Liver (tissue), 9 donors: ENCODE results near the gene LRP1-AS. TPM values are rescaled to one million over a fixed set of nuclear protein-coding genes. Genes with fewer than 3 reads are reported as not detected.
A peak's percentile ranks its signal among the peaks of the same experiment; 100 is the strongest.

Experiments
- DNase-seq: peaks from one replicate; pipeline ENCODE4 v3.0.0-alpha.2; 2017; ENCODE audit warnings: low spot score
- H3K27ac ChIP-seq, 2 donors: one replicate each; pipeline ENCODE4 v1.7.0; 2013; ENCODE audit warnings: inconsistent platforms in 2 of 2, low read length in 2 of 2, control low read depth in 1 of 2, low read depth in 1 of 2, mild to moderate bottlenecking in 1 of 2
- H3K27me3 ChIP-seq, 4 donors: one replicate each; pipeline versions ENCODE4 v1.6.1 to v1.7.0; 2013; ENCODE audit warnings: low read length in 3 of 4, inconsistent platforms in 1 of 4, mild to moderate bottlenecking in 1 of 4, moderate library complexity in 1 of 4; ENCODE audit not compliant: control insufficient read depth in 4 of 4, insufficient read depth in 4 of 4
- H3K36me3 ChIP-seq, 4 donors: one replicate each; pipeline versions ENCODE4 v1.6.1 to v1.7.0; 2013; ENCODE audit warnings: low read length in 3 of 4, mild to moderate bottlenecking in 3 of 4, low read depth in 1 of 4, moderate library complexity in 1 of 4; ENCODE audit not compliant: control insufficient read depth in 4 of 4, insufficient read depth in 3 of 4
- H3K4me1 ChIP-seq, 4 donors: one replicate each; pipeline versions ENCODE4 v1.6.1 to v1.7.0; 2013; ENCODE audit warnings: low read length in 3 of 4, mild to moderate bottlenecking in 3 of 4, moderate library complexity in 1 of 4; ENCODE audit not compliant: control insufficient read depth in 4 of 4, insufficient read depth in 4 of 4
- H3K4me3 ChIP-seq, 3 donors: one replicate each; pipeline versions ENCODE4 v1.6.1 to v1.7.0; 2013; ENCODE audit warnings: low read length in 3 of 3, control low read depth in 1 of 3, low read depth in 1 of 3, mild to moderate bottlenecking in 1 of 3
- H3K9ac ChIP-seq, 2 donors: one replicate each; pipeline ENCODE4 v1.7.0; 2013; ENCODE audit warnings: low read length in 2 of 2, mild to moderate bottlenecking in 2 of 2, moderate library complexity in 2 of 2, control low read depth in 1 of 2, low read depth in 1 of 2
- H3K9me3 ChIP-seq, 4 donors: one replicate each; pipeline versions ENCODE4 v1.6.1 to v1.7.0; 2013; ENCODE audit warnings: low read length in 3 of 4; ENCODE audit not compliant: control insufficient read depth in 4 of 4
- ATF3 ChIP-seq: IDR thresholded peaks from 2 replicates; pipeline ENCODE4 v1.6.1; 2016; ENCODE audit warnings: antibody characterized with exemption
- CTCF ChIP-seq: fragments of 150-350 bp; IDR thresholded peaks from 2 replicates; pipeline ENCODE4 v1.5.1; 2017; ENCODE audit warnings: improper control_type of control experiment, low read depth, low read length; ENCODE audit not compliant: missing input control
- EGR1 ChIP-seq, 2 donors: IDR thresholded peaks; 2 replicates each; pipeline ENCODE4 v1.6.1; 2016 to 2018; ENCODE audit warnings: antibody characterized with exemption in 2 of 2, low read depth in 2 of 2
- FOXA1 ChIP-seq: IDR thresholded peaks from 2 replicates; pipeline ENCODE4 v1.6.1; 2016; ENCODE audit warnings: antibody characterized with exemption
- FOXA2 ChIP-seq: IDR thresholded peaks from 2 replicates; pipeline ENCODE4 v1.6.1; 2016; ENCODE audit warnings: antibody characterized with exemption
- HNF4G ChIP-seq: IDR thresholded peaks from 2 replicates; pipeline ENCODE4 v1.6.1; 2016; ENCODE audit warnings: antibody characterized with exemption
- JUND ChIP-seq, 2 donors: IDR thresholded peaks; 2 replicates each; pipeline ENCODE4 v1.6.1; 2016; ENCODE audit warnings: antibody characterized with exemption in 2 of 2
- NR2F2 ChIP-seq: IDR thresholded peaks from 2 replicates; pipeline ENCODE4 v1.6.1; 2016; ENCODE audit warnings: antibody characterized with exemption
- REST ChIP-seq: IDR thresholded peaks from 2 replicates; pipeline ENCODE4 v1.6.1; 2016; ENCODE audit warnings: antibody characterized with exemption, mild to moderate bottlenecking
- RXRA ChIP-seq, 2 donors: IDR thresholded peaks; 2 replicates each; pipeline ENCODE4 v1.6.1; 2017 to 2018; ENCODE audit warnings: antibody characterized with exemption in 2 of 2, mild to moderate bottlenecking in 1 of 2
- SP1 ChIP-seq: IDR thresholded peaks from 2 replicates; pipeline ENCODE4 v1.6.1; 2018; ENCODE audit warnings: antibody characterized with exemption, mild to moderate bottlenecking
- ZBTB33 ChIP-seq: IDR thresholded peaks from 2 replicates; pipeline ENCODE4 v1.6.1; 2016; ENCODE audit warnings: antibody characterized with exemption
- WGBS: extraction: QIAGEN DNeasy Blood & Tissue Kit; methylation state at CpG from one replicate; pipeline ENCODE4 v1.1.7; 2013; 5-methylcytosine and 5-hydroxymethylcytosine counted together
- polyA plus RNA-seq, 2 donors: library from polyadenylated mRNA; stranded (reverse) in 1 of 2; unstranded in 1 of 2; fragments of 200-250 nt in 1 of 2; fragments of >200 nt in 1 of 2; fragmentation: Nextera tagmentation in 1 of 2; extraction: Ambion mirVana in 1 of 2; gene quantifications; one replicate each; pipeline versions ENCODE4 v1.2.1 to v1.2.3, GENCODE V29; 2013 to 2015
- total RNA-seq, 2 donors: library from RNA; depleted of rRNA; stranded (reverse); fragments of >200 nt; gene quantifications; one replicate each; pipeline ENCODE4 v1.2.3, GENCODE V29; 2014
- donor health status: healthy.
- donor health status: healthy.
- donor health status: healthy.
- donor health status: healthy.
- donor health status: healthy.

Gene LRP1-AS
- total and polyA plus RNA-seq, 4 donors, result not detected

GRCh38 chr12:57148469-57149244, 1.2 kb upstream of the LRP1-AS start (continued):
- TF ChIP-seq REST (no peak), HNF4G (peak; percentile 64)

GRCh38 chr12:57146092-57146491, 1.3 kb downstream of the LRP1-AS start:
- H3K4me1 ChIP-seq, result peaks cover 18 to 74% (median 59%) of the 10 kb centered on the region in 4 donors
- peak overlapping the region; percentile 22 to 93 for H3K27ac ChIP-seq
- H3K9ac ChIP-seq, result no peak overlapping the region
- WGBS, result 77% methylated on average over 2 of the region's 2 CpGs
- peaks cover 20 to 51% (median 39%) of the 10 kb centered on the region in 4 donors for H3K36me3 ChIP-seq
- no peak for TF ChIP-seq EGR1 (IDR thresholded peaks at IDR 0.05; ENCODE audit: low read depth in 2 of 2)
- no peak for TF ChIP-seq JUND (IDR thresholded peaks at IDR 0.05)
- TF ChIP-seq ZBTB33, result no peak
- TF ChIP-seq FOXA1, result no peak
- TF ChIP-seq SP1, result no peak
- no peak for TF ChIP-seq FOXA2
- TF ChIP-seq ATF3, result no peak
- TF ChIP-seq REST, result no peak
- TF ChIP-seq CTCF, result no peak
- TF ChIP-seq NR2F2, result no peak
- no peak for TF ChIP-seq RXRA (IDR thresholded peaks at IDR 0.05)
- H3K4me3 ChIP-seq, result no peak overlapping the region
- H3K27me3 ChIP-seq, result no peaks in the 10 kb centered on the region
- H3K9me3 ChIP-seq, result no peaks in the 10 kb centered on the region
- no peak for DNase-seq
